Cortex of kidney (tissue), 1 donor: ENCODE measurements around the gene RGL4.
"Not testable (repeated sequence)": the region's sequence is repeated elsewhere in the genome, so short reads cannot be mapped to it uniquely, and the experiment has no call there.

Experiments
- DNase-seq: peaks from one replicate; lab custom pipeline; 2025; lab: John Stamatoyannopoulos, UW

The RGL4 gene

GRCh38 chr22:23698673-23699235 is 7.9 kb downstream of the RGL4 start:
- DNase-seq = no peak

DNA sequence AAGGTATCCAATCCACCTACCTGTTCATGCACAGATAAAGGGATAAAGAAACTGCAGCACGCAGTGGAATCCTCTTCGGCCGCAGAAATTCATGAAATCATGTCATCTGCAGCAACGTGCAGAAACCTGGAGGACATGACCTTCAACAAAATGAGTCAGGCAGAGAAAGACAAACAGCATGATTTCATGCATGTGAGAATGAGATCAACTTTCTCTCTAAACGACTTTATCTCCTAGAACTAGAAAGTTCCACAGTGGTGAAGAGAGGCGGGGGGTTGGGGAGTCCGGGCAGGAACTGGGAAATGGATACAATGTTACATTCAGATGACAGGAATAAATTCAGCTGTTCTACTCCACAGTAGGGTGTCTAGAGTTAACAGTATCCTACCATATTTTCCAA is 9.9 kb downstream of the RGL4 start:
- no peak for DNase-seq

DNA sequence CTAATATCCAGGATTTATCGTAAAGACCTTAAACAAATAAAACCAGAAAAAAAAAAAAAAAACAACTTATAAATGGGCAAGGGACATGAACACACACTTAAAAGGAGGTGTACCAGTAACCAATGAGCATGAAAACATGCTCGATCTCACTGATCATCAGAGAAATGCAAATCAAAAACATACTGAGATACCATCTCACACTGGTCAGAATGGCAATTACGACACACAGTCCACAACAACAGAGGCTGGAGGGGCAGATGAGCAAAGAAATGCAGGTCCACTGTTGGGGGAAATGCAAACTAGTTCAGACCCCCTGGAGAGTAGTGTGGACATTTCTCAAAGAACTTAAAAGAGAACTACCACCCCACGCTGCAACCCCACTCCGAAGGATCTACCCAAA is 13.2 kb downstream of the RGL4 start:
- DNase-seq = no peak

DNA sequence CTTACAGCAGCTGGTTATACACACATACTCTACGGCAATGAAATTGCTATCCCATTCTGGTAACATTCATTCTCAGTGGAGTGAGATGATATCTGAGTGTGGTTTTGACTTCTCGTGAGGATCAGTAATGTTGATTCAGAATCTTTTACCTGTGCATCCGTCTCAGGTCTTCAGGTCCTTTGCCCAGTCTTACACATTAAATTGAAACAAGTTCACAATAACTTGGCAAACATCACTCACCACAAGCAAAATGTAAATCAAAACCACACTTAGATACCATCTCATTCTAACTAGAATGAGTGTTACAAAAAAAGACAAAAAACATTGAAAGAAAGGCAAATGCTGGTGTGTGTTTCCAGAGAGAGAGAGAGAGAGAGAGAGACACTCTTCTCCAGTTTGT is 14.0 kb downstream of the RGL4 start:
- DNase-seq = no peak

DNA sequence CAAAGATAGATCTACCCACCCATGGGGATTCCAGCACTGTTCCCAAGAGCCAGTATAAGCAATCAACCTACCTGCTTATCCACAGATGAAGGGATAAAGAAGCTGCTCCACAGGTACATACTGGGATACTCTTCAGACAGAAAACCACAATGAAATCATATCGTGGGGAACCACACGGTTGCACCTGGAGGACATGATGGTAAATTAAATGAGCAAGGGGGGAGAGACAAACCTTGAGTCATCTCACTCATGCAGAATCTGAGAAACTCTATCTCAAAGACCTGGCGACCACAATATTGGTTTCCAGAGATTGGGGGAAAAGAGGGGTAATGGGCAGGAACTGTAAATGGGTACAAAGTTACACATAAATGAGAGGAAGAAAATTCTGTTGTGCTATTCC is 14.5 kb downstream of the RGL4 start:
- DNase-seq = no peak

GRCh38 chr22:23708270-23708669 is 17.5 kb downstream of the RGL4 start:
- DNase-seq = no peak

DNA sequence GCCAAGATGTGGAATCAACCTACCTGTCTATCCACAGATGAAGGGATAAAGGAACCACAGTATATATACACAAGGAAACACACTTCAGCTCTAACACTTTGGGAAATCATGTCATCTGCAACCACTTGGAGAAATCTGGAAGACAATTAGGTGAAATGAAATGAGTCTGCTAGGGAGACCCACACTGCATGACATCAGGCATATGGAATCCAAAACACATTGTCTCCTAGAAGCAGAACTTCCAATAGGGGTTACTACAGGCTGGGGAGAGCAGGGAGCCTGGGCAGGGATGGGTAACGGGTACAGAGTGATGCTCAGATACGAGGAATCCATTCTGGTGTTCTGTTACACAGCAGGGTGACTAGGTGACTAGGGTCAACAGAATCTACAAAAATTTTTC is 18.3 kb downstream of the RGL4 start:
- DNase-seq = no peak

GRCh38 chr22:23712256-23712655 is 21.4 kb downstream of the RGL4 start:
- no peak for DNase-seq

DNA sequence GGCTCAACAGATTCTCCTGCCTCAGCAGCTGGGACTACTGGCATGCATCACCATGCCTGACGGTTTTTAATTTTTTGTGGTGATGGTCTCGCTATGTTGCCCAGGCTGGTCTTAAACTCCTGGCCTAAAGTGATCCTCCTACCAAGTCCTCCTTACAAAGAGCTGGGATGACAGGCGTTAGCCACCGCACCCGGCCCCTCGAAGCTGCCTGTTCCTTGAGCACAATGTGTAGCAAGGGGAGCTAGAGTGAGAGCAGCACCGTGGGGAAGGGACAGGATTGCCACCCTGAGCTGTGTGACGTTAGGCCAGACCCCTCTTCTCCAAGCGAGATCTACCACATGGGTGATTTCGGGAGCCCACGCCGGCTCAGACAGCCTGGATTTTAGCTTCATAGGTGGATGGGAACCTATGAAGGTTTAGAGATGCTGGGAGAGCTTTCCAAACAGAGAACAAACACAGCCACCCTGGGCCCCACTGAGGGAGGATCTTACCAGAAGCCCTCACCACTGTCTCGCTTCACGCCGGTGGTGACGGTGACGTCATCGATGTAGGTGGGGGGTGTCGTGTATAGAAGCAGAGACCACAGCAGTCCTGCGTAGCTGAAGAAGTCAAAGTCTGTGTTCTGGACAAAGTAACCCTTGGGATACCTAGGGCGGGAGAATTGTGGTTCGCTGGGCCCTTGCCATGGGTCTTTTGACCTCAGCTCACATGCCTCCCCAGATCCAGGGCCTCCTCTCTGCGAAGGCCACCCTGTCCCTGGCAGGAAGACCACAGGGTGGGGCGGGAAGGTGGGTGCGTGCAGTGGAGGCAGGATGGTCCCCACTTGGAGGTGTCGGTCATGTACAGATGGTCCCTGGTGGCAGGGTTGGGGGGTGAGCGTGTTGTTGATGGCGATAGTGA is 23.1 kb downstream of the RGL4 start:
- no peak for DNase-seq

- DNase-seq = no peak
Observed at GRCh38 chr22:23714596-23715578, 24.1 kb downstream of the RGL4 start.

GRCh38 chr22:23715806-23716375 is 25.1 kb downstream of the RGL4 start:
- DNase-seq = no peak

GRCh38 chr22:23716811-23717801 is 26.3 kb downstream of the RGL4 start:
- no peak for DNase-seq

DNA sequence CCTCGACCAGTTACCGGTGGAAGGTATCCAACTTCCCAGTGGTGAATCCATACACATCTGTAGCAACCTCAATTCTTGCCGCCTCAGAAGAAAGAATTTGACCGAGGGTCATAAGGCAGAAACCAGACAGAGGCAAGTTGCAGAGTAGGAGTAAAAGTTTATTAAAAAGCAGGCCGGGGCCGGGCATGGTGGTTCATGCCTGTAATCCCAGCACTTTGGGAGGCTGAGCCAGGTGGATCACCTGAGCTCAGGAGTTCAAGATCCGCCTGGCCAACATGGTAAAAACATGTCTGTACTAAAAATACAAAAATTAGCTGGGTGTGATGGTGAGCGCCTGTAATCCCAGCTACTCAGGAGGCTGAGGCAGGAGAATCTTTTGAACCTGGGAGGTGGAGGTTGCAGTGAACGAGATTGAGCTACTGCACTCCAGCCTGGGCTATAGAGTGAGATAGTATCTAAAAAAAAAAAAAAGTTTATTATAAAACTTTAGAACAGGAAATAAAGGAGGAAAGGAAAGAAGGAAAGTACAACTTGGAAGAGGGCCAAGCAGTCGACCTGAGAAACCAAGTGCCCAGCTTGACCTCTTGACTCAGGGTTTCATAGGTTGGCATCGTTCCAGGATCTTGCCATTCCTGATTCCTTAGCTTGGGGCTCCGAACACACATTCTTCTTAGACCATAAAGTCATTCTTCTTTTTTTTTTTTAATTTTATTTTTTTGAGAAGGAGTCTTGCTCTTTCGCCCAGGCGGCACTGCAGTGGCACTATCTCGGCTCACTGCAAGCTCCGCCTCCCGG is 27.8 kb downstream of the RGL4 start:
- no peak for DNase-seq

DNA sequence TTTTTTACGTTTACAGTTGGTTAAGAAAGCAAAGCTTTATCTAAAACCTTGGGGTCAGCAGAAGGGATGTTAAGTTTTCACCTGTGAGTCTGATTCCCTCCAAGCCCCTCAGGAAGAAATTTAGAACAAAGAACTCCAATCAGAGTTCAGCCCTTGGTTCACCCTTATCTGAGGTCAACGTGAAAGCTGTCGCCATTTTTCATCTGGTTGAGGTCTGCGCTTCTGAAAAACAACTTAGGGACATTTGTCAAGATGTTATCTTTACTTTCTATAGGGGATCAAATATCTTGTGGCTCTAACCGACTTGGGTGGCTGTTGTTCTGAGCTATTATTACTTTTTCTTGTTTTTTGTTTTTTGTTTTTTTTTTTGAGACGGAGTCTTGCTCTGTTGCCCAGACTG is 30.0 kb downstream of the RGL4 start:
- DNase-seq = no peak

DNA sequence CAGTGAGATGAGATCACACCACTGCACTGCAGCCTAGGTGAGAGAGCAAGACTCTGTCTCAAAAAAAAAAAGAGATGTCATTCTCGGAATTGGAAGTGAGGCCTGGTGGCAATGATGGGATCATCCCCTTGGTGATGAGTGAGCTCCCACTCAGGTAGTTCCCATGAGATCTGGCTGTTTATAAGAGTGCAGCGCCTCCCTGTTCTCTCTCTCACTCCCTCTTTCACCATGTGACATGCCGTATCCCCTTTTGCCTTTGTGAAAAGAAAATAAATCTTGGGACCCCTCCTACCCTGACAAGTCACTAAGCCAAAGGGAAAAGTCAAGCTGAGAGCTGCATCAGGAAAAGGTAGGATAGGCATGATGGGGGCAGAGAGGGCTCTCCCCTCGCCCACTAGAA is 31.3 kb downstream of the RGL4 start:
- no peak for DNase-seq

- DNase-seq = no peak
Observed at GRCh38 chr22:23722724-23723123, 31.9 kb downstream of the RGL4 start.

DNA sequence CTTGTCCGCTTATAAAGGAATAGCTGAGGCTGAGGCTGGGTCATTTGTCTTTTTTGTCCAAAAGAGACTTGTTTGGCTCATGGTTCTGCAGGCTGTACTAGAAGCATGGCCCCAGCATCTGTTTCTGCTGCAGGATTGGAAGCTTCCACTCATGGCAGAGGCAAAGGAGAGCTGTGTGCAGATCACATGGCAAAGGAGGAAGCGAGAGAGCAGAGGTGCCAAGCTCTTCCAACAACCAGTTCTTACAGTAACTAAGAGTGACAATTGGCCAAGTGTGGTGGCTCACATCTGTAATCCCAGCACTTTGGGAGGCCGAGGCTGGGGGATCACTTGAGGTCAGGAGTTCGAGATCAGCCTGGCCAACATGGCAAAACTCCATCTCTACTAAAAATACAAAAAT is 37.3 kb downstream of the RGL4 start:
- not testable (repeated sequence) for DNase-seq

- DNase-seq = no peak
Observed at GRCh38 chr22:23737696-23738095, 46.9 kb downstream of the RGL4 start.

DNA sequence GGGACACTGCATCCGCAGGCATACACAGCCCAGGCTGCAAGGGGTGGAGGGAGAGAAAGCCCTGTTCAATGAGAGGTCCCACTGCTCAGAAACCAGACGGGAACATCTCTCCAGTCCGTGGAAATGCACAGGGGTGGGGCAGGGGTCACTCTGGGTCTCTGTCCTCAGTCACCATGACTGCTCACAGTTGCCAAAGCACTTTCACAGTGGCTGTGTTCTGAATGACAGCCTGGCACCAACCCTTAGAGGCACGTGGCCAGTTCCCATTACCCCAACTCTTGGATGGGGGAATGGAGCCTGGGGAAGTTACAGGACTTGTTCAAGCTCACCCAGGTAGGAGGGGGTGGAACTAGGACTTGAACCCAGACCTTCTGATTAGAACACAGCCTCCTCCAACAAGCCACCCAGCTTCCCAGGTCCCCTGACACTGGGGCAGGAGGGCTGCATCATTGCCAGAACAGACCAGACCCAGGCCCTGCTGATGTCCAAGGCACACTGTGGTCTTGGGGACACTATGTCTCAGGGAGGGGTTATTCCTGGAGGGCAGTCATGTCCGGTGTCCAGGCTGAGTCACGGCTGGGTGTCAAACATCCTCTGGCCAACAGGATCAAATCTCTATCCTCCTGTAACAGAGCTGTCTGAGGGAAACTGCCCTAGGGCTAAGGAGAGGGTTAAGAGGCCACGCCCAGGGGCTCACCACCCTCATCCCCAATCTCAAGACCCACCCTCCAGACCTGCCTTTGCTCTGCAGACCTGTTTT is 51.9 kb downstream of the RGL4 start:
- DNase-seq = no peak
